Loucy (cell line): Measurements from ENCODE around the gene SPDYE2.
"Not testable (repeated sequence)": the region's sequence is repeated elsewhere in the genome, so short reads cannot be mapped to it uniquely, and the experiment has no call there.

ENCODE experiments used
- CTCF ChIP-seq: fragments of 200-600 bp; sonication (generic); conservative IDR thresholded peaks from 2 replicates; pipeline ENCODE4 v1.5.1; 2014; ENCODE audit warnings: mild to moderate bottlenecking, antibody characterized with exemption, low read length
- EZH2phosphoT487 ChIP-seq: fragments of 200-600 bp; IDR thresholded peaks from 2 replicates; pipeline ENCODE4 v1.6.1; 2018; ENCODE audit warnings: antibody characterized with exemption, mild to moderate bottlenecking, moderate library complexity, borderline replicate concordance

DNA sequence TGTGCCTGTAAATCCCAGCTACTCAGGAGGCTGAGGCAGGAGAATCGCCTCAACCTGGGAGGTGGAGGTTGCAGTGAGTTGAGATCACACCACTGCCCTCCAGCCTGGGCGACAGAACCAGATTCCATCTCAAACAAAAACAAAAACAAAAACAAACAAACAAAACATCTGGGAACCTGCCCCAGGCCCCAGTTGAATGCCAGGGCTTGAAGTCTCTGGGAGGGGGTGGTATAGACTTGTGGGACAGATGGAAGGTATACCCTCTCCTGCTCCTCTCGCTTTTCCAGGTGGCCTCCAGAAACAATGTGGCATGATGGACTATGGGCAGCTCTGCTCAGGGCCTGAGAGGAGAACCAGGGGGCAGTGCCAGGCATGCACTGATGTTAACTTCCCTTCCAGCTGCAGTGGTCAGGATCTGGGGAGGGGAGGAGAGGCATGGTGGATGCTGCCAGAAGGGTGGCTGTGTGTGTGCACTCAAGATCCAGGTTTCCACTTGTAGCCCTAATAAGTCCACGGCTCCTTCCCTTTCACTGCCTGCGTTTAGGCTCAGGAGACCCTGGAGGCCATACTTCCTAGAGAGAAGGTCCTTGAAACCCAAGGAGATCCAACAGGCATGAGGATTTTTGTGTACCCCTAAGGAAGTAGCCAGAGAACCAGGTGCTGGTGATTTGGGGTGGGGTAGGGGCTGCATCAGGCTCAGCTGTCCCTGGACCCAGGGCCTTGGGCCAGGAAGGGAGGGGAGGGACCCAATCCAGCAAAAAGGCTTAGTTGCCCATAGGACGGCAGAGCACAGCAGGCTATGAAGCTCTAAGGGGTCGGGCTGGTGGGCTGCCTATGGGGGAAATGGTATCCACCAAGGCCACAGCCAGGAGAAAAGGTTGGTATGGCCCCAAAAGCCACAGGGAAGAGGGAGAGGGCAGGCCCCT is 26.6 kb downstream of the SPDYE2 start:
- TF ChIP-seq CTCF, EZH2phosphoT487: not testable (repeated sequence)
